HL-60/S4 (cell line): Measurements from ENCODE around the gene OR6P1.

Source experiments
- in situ Hi-C: fragments of 300-500 bp; cut with MboI; formaldehyde crosslinking; loops from 2 replicates; pipeline ENCODE4 v1.14.3; 2022; ENCODE audit warnings: low sequenced_read_pairs

The OR6P1 gene

DNA sequence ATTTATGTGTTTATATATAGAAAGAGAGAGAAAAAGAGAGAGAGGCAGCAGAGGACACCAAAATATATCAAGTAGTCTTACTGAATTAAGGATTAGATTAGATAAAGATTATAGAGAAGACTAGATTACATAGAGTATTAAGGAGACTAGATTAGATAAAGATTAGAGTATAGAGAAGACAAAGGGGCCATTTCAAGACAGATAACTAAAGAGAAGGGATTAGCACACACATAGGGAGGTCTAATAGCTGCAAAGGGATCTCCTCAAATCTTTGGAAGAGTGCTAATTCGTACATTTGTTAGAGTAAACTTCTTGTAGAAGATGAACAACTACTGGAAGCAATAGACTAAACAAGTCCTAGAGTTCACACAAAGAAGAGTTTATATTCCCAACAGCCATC, 50.4 kb downstream of the OR6P1 start:
- in situ Hi-C loops, result no loop called here

DNA sequence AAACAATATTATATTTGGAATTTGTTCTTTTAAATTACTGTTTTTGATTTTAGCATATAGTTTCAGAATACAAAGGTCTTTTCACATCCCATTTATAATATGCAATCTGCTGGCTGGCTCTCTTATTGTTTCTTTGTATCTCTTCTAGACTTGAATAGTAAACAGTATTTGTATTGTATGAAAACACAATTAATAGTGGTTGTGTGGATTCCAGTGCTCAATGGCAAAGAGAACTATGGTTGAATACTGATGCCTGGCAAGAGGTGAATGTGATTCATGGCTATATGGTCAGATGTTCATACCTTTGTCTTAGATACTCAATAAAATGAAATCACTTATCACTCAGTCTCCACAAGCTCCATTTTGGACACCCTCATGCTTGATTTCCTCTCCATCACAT, 53.4 kb downstream of the OR6P1 start:
- in situ Hi-C loops, result loop anchor here (10.0 kb wide), 1 partner anchor 478 kb away; no protein-coding TSS in a partner anchor
